H9 (cell line): ENCODE data around the gene UBR7. TPM values are rescaled to one million over a fixed set of nuclear protein-coding genes. Genes with fewer than 3 reads are reported as not detected.
"Not testable (repeated sequence)": the region's sequence is repeated elsewhere in the genome, so short reads cannot be mapped to it uniquely, and the experiment has no call there.

Experiments
- DNase-seq: peaks from one replicate; pipeline ENCODE4 v3.0.0-alpha.2; 2017
- H2AFZ ChIP-seq: one replicate; pipeline ENCODE4 v1.6.1; 2013; ENCODE audit warnings: mild to moderate bottlenecking, low read length, control low read depth, moderate library complexity
- H2AK5ac ChIP-seq: 2 replicates; pipeline ENCODE4 v1.6.1; 2013; ENCODE audit warnings: low read length, control low read depth, mixed read lengths; ENCODE audit not compliant: insufficient read length
- H2BK120ac ChIP-seq: one replicate; pipeline ENCODE4 v1.6.1; 2013; ENCODE audit warnings: low read depth, mild to moderate bottlenecking, low read length, control low read depth, inconsistent platforms; ENCODE audit not compliant: poor library complexity, severe bottlenecking
- H2BK12ac ChIP-seq: 2 replicates; pipeline ENCODE4 v1.6.1; 2013; ENCODE audit warnings: low read length, control low read depth, mixed read lengths, low read depth; ENCODE audit not compliant: insufficient read length
- H2BK15ac ChIP-seq: 2 replicates; pipeline ENCODE4 v1.6.1; 2013; ENCODE audit warnings: low read depth, low read length, control low read depth
- H2BK20ac ChIP-seq: one replicate; pipeline ENCODE4 v1.6.1; 2013; ENCODE audit warnings: low read depth, mild to moderate bottlenecking, low read length, control low read depth, inconsistent platforms; ENCODE audit not compliant: poor library complexity, severe bottlenecking
- H2BK5ac ChIP-seq: 2 replicates; pipeline ENCODE4 v1.6.1; 2013; ENCODE audit warnings: low read length, control low read depth, mixed read lengths; ENCODE audit not compliant: insufficient read length
- H3K14ac ChIP-seq: 2 replicates; pipeline ENCODE4 v1.6.1; 2013; ENCODE audit warnings: low read length, control low read depth; ENCODE audit not compliant: insufficient read depth
- H3K18ac ChIP-seq: 2 replicates; pipeline ENCODE4 v1.6.1; 2013; ENCODE audit warnings: low read depth, mild to moderate bottlenecking, mixed read lengths, low read length, control low read depth; ENCODE audit not compliant: insufficient read length
- H3K23ac ChIP-seq: 2 replicates; pipeline ENCODE4 v1.6.1; 2013; ENCODE audit warnings: low read length, control low read depth, mixed read lengths, low read depth; ENCODE audit not compliant: insufficient read length
- H3K23me2 ChIP-seq: 2 replicates; pipeline ENCODE4 v1.6.1; 2013; ENCODE audit warnings: low read depth, mild to moderate bottlenecking, mixed read lengths, low read length, control low read depth; ENCODE audit not compliant: insufficient read length, poor library complexity, severe bottlenecking
- H3K27ac ChIP-seq: 2 replicates; pipeline ENCODE4 v1.5.1; 2013; ENCODE audit warnings: low read length, control low read depth, mixed read lengths, low read depth; ENCODE audit not compliant: insufficient read length
- H3K27me3 ChIP-seq: 2 replicates; pipeline ENCODE4 v1.6.1; 2013; ENCODE audit warnings: low read length, control low read depth, inconsistent platforms; ENCODE audit not compliant: insufficient read depth
- H3K4ac ChIP-seq: 2 replicates; pipeline ENCODE4 v1.6.1; 2013; ENCODE audit warnings: low read depth, mild to moderate bottlenecking, control low read depth, inconsistent platforms, low read length, moderate library complexity
- H3K4me1 ChIP-seq: 2 replicates; pipeline ENCODE4 v1.6.1; 2013; ENCODE audit warnings: low read length, control low read depth, inconsistent platforms; ENCODE audit not compliant: insufficient read depth
- H3K4me2 ChIP-seq: 2 replicates; pipeline ENCODE4 v1.6.1; 2013; ENCODE audit warnings: low read length, control low read depth, mixed read lengths; ENCODE audit not compliant: insufficient read length, insufficient read depth
- H3K56ac ChIP-seq: 2 replicates; pipeline ENCODE4 v1.6.1; 2013; ENCODE audit warnings: low read depth, mild to moderate bottlenecking, mixed read lengths, low read length, control low read depth; ENCODE audit not compliant: insufficient read length
- H3K79me1 ChIP-seq: 2 replicates; pipeline ENCODE4 v1.6.1; 2013; ENCODE audit warnings: low read depth, mild to moderate bottlenecking, moderate library complexity, low read length, control low read depth, inconsistent platforms; ENCODE audit not compliant: insufficient read depth, poor library complexity, severe bottlenecking
- H3K79me2 ChIP-seq: 2 replicates; pipeline ENCODE4 v1.6.1; 2013; ENCODE audit warnings: low read length, control low read depth, inconsistent platforms; ENCODE audit not compliant: insufficient read depth
- H3K9ac ChIP-seq: 2 replicates; pipeline ENCODE4 v1.6.1; 2013; ENCODE audit warnings: low read length, control low read depth, mixed read lengths; ENCODE audit not compliant: insufficient read length; ENCODE audit errors: extremely low read depth
- H3K9me3 ChIP-seq: one replicate; pipeline ENCODE4 v1.6.1; 2013; ENCODE audit warnings: low read depth, low read length, inconsistent platforms; ENCODE audit not compliant: control insufficient read depth
- H3T11ph ChIP-seq: one replicate; pipeline ENCODE4 v1.6.1; 2013; ENCODE audit warnings: mild to moderate bottlenecking, low read length, control low read depth, inconsistent platforms
- H4K20me1 ChIP-seq: one replicate; pipeline ENCODE4 v1.6.1; 2013; ENCODE audit not compliant: control insufficient read depth, insufficient read length, insufficient read depth
- H4K5ac ChIP-seq: 2 replicates; pipeline ENCODE4 v1.6.1; 2013; ENCODE audit warnings: low read depth, mild to moderate bottlenecking, mixed read lengths, low read length, control low read depth; ENCODE audit not compliant: insufficient read length
- H4K8ac ChIP-seq: replicated peaks from 2 replicates; pipeline ENCODE4 v1.6.1; 2013; ENCODE audit warnings: low read length, control low read depth, mixed read lengths, low read depth; ENCODE audit not compliant: insufficient read length
- H4K91ac ChIP-seq: 2 replicates; pipeline ENCODE4 v1.6.1; 2013; ENCODE audit warnings: low read depth, mild to moderate bottlenecking, moderate library complexity, mixed read lengths, low read length, control low read depth; ENCODE audit not compliant: insufficient read length
- H3K27ac Mint-ChIP-seq, 3 experiments: 2 replicates in 2 of 3; 3 replicates in 1 of 3; pipeline ENCODE4 v1.8.0; 2020 to 2021; ENCODE audit warnings: mixed read lengths in 3 of 3, mild to moderate bottlenecking in 1 of 3, moderate library complexity in 1 of 3
- H3K27me3 Mint-ChIP-seq: 2 replicates; pipeline ENCODE4 v1.8.0; 2021; ENCODE audit warnings: low read depth, mild to moderate bottlenecking, moderate library complexity, mixed read lengths
- H3K36me3 Mint-ChIP-seq, 3 experiments: 2 replicates in 2 of 3; 3 replicates in 1 of 3; pipeline ENCODE4 v1.8.0; 2020 to 2021; ENCODE audit warnings: low read depth in 3 of 3, mixed read lengths in 3 of 3; ENCODE audit not compliant: insufficient read depth in 1 of 3
- H3K4me1 Mint-ChIP-seq, 2 experiments: 2 replicates each; pipeline ENCODE4 v1.8.0; 2020; ENCODE audit warnings: mixed read lengths in 2 of 2
- H3K4me3 Mint-ChIP-seq, 2 experiments: 2 replicates in 1 of 2; 3 replicates in 1 of 2; pipeline ENCODE4 v1.8.0; 2020 to 2021; ENCODE audit warnings: mild to moderate bottlenecking in 2 of 2, mixed read lengths in 2 of 2, moderate library complexity in 1 of 2
- H3K9me3 Mint-ChIP-seq, 2 experiments: 2 replicates in 1 of 2; 3 replicates in 1 of 2; pipeline ENCODE4 v1.8.0; 2020; ENCODE audit warnings: mild to moderate bottlenecking in 2 of 2, mixed read lengths in 2 of 2, moderate library complexity in 1 of 2
- WGBS: extraction: QIAGEN DNeasy Blood & Tissue Kit; methylation state at CpG from one replicate; pipeline ENCODE4 v1.1.7; 2013; ENCODE audit warnings: missing lambda C conversion rate, low lambda C conversion rate, mixed read lengths; ENCODE audit not compliant: insufficient read length; ENCODE audit errors: extremely low coverage; 5-methylcytosine and 5-hydroxymethylcytosine counted together
- total RNA-seq: library from RNA; stranded (reverse); gene quantifications from 2 replicates; pipeline ENCODE4 v1.2.1, GENCODE V29; 2021

The UBR7 gene
- total RNA-seq, 1 experiment from 2014 or later: 28.4 TPM

GRCh38 chr14:93170141-93170540 lies 36.9 kb upstream of the UBR7 start:
- H2BK20ac ChIP-seq, DNase-seq, H3K4ac ChIP-seq, H3K4me1 ChIP-seq, H2AFZ ChIP-seq, H3K36me3 Mint-ChIP-seq, H3K79me2 ChIP-seq, H3K9ac ChIP-seq, H3K27ac ChIP-seq, H3K23ac ChIP-seq, H3K56ac ChIP-seq, H3K27ac Mint-ChIP-seq, H2BK5ac ChIP-seq, H2BK120ac ChIP-seq, H4K5ac ChIP-seq, H2BK12ac ChIP-seq, H3K27me3 ChIP-seq, H2BK15ac ChIP-seq, H3K27me3 Mint-ChIP-seq, H3K9me3 Mint-ChIP-seq, H3K4me3 Mint-ChIP-seq, H2AK5ac ChIP-seq, H4K8ac ChIP-seq, H4K20me1 ChIP-seq, H4K91ac ChIP-seq, H3K4me2 ChIP-seq, H3K23me2 ChIP-seq, H3K4me1 Mint-ChIP-seq, H3K9me3 ChIP-seq, H3K18ac ChIP-seq, H3T11ph ChIP-seq, H3K14ac ChIP-seq, H3K79me1 ChIP-seq: not testable (repeated sequence)
- WGBS: no CpG with 5 or more reads among the region's 20 CpGs
